Measurements from ENCODE around the gene GRK6.
A peak's percentile ranks its signal among the peaks of the same experiment; 100 is the strongest.

The GRK6 gene

GRCh38 chr5:177455036-177455660 lies 28.7 kb downstream of the GRK6 start:
- peak; percentile 94 for DNase-seq

DNA sequence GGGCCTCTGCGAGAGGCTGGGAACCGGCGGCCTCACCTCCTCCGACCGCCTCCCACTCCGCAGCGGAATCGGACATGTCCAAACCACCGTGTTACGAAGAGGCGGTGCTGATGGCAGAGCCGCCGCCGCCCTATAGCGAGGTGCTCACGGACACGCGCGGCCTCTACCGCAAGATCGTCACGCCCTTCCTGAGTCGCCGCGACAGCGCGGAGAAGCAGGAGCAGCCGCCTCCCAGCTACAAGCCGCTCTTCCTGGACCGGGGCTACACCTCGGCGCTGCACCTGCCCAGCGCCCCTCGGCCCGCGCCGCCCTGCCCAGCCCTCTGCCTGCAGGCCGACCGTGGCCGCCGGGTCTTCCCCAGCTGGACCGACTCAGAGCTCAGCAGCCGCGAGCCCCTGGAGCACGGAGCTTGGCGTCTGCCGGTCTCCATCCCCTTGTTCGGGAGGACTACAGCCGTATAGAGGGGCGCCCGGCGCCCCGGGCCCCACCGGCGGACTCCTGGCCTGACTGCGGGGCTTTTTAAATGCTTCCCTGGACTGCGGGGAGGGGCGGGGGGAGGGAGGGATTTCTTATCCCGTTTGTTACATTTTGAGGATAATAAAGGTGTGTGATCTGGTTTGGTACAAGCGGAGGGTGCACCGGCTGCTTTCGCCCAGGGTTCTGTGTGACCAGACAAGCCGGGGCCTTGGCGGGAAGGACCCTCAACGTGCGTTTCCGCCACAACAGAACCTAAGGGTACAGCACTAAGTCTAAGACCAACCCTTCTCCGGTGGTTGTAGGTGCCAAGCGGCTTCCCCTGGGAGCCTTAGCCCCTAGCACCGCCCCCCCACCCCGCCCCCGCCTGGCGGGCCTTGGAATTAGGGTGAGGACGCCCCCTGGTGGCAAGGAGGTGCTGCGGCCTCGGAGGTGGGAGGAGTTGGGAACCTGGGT lies 29.4 kb downstream of the GRK6 start:
- DNase-seq: peak; percentile 94

- DNase-seq: no peak
These were observed 30.1 kb downstream of the GRK6 start for GRCh38 chr5:177456591-177456964.

- DNase-seq: peak; percentile 92
These were observed 30.7 kb downstream of the GRK6 start for GRCh38 chr5:177456976-177457851.

DNA sequence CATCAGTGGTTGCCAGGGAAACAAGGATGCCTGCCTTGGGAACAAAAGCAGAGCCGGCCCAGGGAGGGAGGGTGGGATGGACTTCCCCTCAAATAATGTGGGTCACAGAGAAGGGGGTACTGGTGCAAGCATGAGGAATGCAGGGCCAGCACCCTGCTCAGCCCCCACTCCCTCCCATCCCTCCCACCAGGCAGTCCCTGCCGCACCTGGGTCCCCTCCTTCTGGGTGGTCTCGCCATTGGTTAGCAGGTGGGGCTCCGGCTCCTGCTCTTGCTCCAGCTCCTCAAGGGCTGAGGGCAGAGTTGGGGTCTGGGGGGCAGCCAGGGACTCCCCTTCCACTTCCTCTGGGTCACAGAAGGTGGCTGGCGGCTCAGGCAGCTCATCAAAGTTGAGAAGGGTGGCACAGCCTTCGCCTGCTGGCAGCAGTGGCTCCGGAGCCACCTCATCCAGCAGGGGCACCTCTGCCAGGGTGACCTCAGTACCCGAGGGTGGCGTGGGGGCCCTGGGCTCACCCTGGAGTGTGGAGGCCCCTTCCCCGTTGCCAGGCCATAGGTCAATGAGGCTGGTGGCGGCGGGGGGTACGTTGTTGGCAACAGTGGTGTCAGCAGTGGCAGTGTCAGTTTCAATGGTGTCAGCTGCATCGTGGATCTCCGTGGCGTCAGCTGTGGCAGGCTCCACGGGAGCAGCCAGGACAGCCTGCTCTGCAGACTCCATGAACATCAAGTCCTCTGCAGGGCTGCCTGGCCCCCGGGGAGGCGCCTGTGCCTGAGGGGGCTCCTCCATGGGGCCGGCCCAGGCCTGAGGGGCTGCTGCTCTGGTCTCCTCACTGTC lies 31.6 kb downstream of the GRK6 start:
- DNase-seq: no peak

- no peak for DNase-seq
These were observed 32.5 kb downstream of the GRK6 start for GRCh38 chr5:177458912-177459350.

- no peak for DNase-seq
These were observed 32.9 kb downstream of the GRK6 start for GRCh38 chr5:177459357-177459756.

DNA sequence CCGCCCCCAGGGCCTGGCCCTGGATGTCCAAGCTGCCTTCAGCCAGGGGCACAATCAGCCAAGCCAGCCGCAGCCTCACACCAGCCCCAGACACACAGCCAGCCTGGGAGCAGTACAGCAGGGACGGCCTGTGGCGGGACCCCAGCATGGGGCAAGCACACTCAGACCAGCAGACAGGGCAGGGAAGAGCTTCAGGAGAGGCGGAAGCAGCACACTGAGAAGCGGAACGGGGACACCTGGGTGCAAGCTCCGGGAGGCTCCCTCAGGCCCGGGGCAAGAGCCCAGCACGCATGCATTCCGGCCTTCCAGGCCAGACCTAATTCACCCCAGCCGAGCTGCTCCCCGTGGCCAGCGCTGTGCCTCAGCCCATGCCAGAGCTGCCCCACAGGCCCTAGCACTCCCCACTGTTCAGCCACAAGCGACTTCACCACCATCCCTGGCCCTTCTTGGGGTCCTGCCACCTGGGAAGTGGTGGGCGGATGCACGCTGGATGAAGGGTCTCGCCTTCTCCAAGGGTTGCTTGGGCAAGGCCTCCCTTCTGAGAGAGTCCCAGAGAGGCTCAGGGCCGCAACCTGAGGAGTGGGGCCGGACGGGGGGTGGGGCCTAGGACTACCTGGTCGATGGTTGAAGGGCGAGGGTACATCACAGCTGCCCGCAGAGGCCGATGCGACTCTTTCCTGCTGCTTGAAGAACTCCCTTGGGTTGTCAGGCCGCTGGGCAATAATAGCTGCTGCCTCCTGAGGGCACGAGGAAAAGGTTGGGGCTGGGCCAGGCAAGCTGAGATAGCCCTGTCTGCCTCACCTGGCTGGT lies 33.5 kb downstream of the GRK6 start:
- no peak for DNase-seq

DNA sequence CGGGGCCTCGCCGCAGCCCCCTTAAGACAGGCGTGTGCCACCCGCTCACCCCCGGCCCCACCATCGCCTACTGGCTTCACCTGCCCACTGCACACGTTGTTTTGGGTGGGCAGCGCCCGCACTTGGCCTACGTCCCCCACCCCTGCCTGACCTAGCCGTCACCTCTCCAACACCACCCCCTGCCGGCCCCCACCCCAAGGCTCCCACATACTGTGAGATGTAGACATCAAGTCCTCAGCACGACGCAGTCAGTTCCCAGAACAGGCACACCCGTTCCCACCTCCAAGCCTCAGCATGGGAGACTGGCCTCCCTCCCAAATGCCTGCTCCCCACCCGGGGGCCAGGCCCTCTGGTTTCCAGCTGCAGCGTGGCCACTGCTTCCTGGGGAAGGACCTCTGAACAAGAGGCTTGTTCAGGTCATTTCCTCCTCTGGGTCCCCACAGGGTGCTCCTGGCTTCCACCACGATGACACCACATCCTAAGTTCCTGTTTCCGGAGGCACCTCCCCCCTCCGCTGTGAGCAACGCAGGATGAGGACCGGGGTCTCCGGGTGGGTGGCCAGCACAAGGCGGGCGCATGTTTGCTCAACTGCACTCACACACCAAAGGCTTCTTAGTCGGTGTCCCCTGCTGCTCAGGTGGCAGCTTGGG lies 35.7 kb downstream of the GRK6 start:
- DNase-seq: no peak

DNA sequence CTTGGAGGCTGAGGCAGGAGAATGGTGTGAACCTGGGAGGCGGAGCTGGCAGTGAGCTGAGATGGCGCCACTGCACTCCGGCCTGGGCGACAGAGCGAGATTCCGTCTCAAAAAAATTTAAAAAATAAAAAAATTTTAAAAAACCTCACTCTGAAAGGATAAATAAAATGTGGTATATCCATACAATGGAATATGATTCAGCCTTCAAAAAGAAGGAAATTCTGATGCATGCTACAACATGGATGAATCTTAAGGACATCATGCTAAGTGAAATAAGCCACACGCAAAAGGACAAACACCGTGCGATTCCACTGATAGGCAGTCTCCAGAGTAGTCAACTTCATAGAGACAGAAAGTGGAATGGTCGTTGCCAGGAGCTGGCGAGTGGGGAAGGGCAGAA lies 38.6 kb downstream of the GRK6 start:
- DNase-seq: no peak

GRCh38 chr5:177466861-177467260 lies 40.4 kb downstream of the GRK6 start:
- no peak for DNase-seq

DNA sequence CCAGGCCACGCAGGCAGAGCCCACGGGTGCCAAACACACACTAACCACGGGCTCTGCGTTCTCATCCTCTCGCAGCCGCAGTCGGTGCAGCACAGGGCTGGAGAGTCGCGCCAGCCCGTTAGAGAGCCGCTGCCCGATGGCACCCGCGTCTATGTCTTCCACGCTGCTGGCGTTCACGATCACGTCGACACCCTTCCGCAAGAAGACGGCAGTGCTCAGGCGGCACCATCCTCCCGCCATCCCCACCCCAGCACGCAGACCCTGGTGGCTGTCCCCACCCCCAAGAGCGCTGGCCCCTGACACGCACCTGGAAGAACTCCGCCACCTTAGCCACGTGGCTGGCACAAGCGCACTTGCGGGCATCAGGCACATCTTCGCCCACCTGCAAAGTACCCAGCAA lies 41.0 kb downstream of the GRK6 start:
- no peak for DNase-seq

DNA sequence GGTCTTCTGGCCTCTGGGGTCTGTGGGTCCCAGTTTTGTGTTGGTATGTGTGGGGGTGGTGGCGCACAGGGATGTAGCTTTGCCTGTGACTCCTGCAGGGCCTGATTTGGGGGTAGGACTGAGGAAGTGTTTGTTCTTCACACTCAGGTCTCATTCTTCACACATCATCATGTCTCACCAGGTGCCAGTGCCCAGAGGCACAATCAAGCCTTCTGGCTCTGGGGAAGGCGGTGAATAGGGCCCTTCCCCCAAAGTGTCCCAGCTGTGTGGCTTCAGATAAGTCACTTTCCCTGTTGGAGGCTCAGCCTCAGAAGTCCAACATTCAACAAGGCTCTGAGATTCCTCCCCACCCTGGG lies 41.8 kb downstream of the GRK6 start:
- DNase-seq: no peak

GRCh38 chr5:177468685-177469628 lies 42.5 kb downstream of the GRK6 start:
- DNase-seq: no peak

- DNase-seq: no peak
These were observed 43.5 kb downstream of the GRK6 start for GRCh38 chr5:177469750-177470525.

DNA sequence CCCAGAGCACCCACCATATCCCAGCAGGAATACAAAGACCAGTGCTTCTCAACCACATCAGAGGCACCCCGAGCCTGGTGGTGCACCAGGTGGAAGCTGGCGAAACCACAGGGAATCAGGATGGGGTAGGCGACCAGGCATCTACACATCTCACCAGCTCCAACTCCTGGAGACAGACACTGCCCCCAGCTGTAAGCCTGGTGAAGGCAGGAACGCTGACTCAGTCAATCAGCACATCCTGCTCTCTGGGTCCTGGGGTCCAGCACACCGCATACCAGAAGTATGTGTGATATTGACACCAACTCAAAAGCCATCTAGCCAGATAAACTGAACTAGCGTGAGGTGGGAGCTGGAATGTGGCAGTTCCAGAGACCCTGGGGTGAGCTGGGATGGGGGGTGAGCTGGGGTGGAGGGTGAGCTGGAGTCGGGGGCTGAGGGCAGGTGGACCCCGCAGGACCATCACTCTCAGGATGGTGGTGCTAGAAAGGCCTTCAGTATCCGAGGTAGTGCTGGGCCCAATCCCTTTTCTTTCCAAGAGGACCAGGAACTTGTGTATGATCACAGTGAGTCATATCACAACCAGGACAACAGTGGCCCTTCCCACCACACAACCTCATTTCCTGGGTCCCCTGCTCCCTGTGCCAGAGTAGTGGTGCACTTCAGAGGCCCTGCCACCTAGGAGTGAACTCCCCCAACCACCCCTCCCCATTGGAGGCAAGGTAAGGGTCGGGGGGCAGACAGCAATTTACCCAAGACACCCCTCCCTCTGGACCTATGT lies 44.5 kb downstream of the GRK6 start:
- DNase-seq: no peak

- DNase-seq: no peak
These were observed 45.3 kb downstream of the GRK6 start for GRCh38 chr5:177471610-177472356.

Data from RPMI8226 (cell line).